Measurements from ENCODE around the gene TNS1. TPM values are rescaled to one million over a fixed set of nuclear protein-coding genes. Genes with fewer than 3 reads are reported as not detected.

TNS1 gene
- total RNA-seq, 3 donors from 2014 or later (not counting 1 experiment from before 2014, with no cell fraction given): 1.1 to 3.0 (median 2.1) TPM

DNA sequence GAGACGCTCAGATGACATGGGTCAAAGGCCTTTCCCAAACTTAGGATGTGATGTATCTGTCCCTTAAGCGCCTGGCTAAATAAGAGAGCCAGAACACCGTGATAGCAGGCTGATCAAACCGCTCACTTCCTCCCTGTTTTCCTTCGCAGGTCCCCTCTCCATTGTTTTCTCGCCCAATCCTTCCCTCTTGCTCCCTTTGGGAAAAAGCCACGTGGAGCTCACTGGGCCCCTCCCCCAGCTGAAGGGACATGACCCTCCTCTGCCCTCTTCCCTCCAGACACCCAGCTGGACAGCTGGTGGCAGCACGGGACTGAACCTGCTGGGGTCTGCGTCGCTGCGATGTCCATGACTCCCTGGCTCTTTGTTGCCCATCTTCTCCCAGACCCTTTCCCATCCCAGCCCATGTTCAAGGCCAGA lies 201.7 kb downstream of the TNS1 start:
- Histone ChIP-seq H3K4me1 (ENCODE audit: control insufficient read depth, insufficient read depth, low read length) (peaks cover 4% of the 10 kb centered on the region), H3K27me3 (ENCODE audit: control insufficient read depth, insufficient read depth, low read length) (no peaks in the 10 kb centered on the region), H3K27ac (ENCODE audit: low read length) (no peak overlapping the region), H3K9me3 (ENCODE audit: control insufficient read depth, insufficient read depth, low read length) (no peaks in the 10 kb centered on the region), H3K36me3 (ENCODE audit: control insufficient read depth, insufficient read depth, low read length) (no peaks in the 10 kb centered on the region), H3K4me3 (ENCODE audit: low read length) (no peak overlapping the region)
- Mint-ChIP-seq H3K27ac (no peak overlapping the region), H3K27me3 (ENCODE audit: low read depth in 2 of 2) (no peaks in the 10 kb centered on the region), H3K9me3 (peaks cover 0 to 4% of the 10 kb centered on the region in 2 donors), H3K36me3 (no peaks in the 10 kb centered on the region), H3K4me3 (no peak overlapping the region), H3K4me1 (peaks cover 0 to 12% of the 10 kb centered on the region in 2 donors)
- DNase-seq (no peak), ATAC-seq (no peak)
- intact Hi-C loops (cut with micrococcal nuclease): no loop called here
- WGBS (ENCODE audit: insufficient coverage): 87% methylated on average over 11 of the region's 11 CpGs
- TF ChIP-seq, protein P1, sequence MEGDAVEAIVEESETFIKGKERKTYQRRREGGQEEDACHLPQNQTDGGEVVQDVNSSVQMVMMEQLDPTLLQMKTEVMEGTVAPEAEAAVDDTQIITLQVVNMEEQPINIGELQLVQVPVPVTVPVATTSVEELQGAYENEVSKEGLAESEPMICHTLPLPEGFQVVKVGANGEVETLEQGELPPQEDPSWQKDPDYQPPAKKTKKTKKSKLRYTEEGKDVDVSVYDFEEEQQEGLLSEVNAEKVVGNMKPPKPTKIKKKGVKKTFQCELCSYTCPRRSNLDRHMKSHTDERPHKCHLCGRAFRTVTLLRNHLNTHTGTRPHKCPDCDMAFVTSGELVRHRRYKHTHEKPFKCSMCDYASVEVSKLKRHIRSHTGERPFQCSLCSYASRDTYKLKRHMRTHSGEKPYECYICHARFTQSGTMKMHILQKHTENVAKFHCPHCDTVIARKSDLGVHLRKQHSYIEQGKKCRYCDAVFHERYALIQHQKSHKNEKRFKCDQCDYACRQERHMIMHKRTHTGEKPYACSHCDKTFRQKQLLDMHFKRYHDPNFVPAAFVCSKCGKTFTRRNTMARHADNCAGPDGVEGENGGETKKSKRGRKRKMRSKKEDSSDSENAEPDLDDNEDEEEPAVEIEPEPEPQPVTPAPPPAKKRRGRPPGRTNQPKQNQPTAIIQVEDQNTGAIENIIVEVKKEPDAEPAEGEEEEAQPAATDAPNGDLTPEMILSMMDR (IDR thresholded peaks at IDR 0.05): no peak

- no peak overlapping the region for H3K27ac Mint-ChIP-seq
Observed at GRCh38 chr2:217800433-217801114, 202.2 kb downstream of the TNS1 start.

GRCh38 chr2:217799563-217800432 lies 203.0 kb downstream of the TNS1 start:
- Mint-ChIP-seq H3K36me3 (no peaks in the 10 kb centered on the region), H3K27me3 (ENCODE audit: low read depth in 2 of 2) (no peaks in the 10 kb centered on the region), H3K4me1 (peaks cover 0 to 9% of the 10 kb centered on the region in 2 donors), H3K27ac (no peak overlapping the region), H3K4me3 (no peak overlapping the region), H3K9me3 (no peaks in the 10 kb centered on the region)
- DNase-seq: no peak
- 94% methylated on average over 12 of the region's 15 CpGs for WGBS (ENCODE audit: insufficient coverage)
- H3K36me3 ChIP-seq (ENCODE audit: control insufficient read depth, insufficient read depth, low read length): no peaks in the 10 kb centered on the region
- H3K9me3 ChIP-seq (ENCODE audit: control insufficient read depth, insufficient read depth, low read length): no peaks in the 10 kb centered on the region
- peaks cover 4% of the 10 kb centered on the region for H3K4me1 ChIP-seq (ENCODE audit: control insufficient read depth, insufficient read depth, low read length)
- H3K4me3 ChIP-seq (ENCODE audit: low read length): no peak overlapping the region
- TF ChIP-seq, protein P1 (IDR thresholded peaks at IDR 0.05): no peak
- no peaks in the 10 kb centered on the region for H3K27me3 ChIP-seq (ENCODE audit: control insufficient read depth, insufficient read depth, low read length)
- H3K27ac ChIP-seq (ENCODE audit: low read length): no peak overlapping the region
- ATAC-seq: no peak
- intact Hi-C loops (cut with micrococcal nuclease): no loop called here

More at GRCh38 chr2:217800433-217801114, 202.2 kb downstream of the TNS1 start:
- H3K36me3 ChIP-seq (ENCODE audit: control insufficient read depth, insufficient read depth, low read length): no peaks in the 10 kb centered on the region
- no peaks in the 10 kb centered on the region for H3K27me3 ChIP-seq (ENCODE audit: control insufficient read depth, insufficient read depth, low read length)
- TF ChIP-seq, protein P1 (IDR thresholded peaks at IDR 0.05): no peak
- DNase-seq (no peak), ATAC-seq (no peak)
- intact Hi-C loops (cut with micrococcal nuclease): no loop called here
- H3K4me1 Mint-ChIP-seq: peaks cover 0 to 12% of the 10 kb centered on the region in 2 donors
- peaks cover 4% of the 10 kb centered on the region for H3K4me1 ChIP-seq (ENCODE audit: control insufficient read depth, insufficient read depth, low read length)
- no peaks in the 10 kb centered on the region for H3K27me3 Mint-ChIP-seq (ENCODE audit: low read depth in 2 of 2)
- H3K4me3 Mint-ChIP-seq: no peak overlapping the region
- no peak overlapping the region for H3K27ac ChIP-seq (ENCODE audit: low read length)
- no peaks in the 10 kb centered on the region for H3K36me3 Mint-ChIP-seq
- H3K9me3 Mint-ChIP-seq: peaks cover 0 to 2% of the 10 kb centered on the region in 2 donors
- WGBS (ENCODE audit: insufficient coverage): 91% methylated on average over 10 of the region's 10 CpGs
- H3K4me3 ChIP-seq (ENCODE audit: low read length): no peak overlapping the region
- H3K9me3 ChIP-seq (ENCODE audit: control insufficient read depth, insufficient read depth, low read length): no peaks in the 10 kb centered on the region
